A549 treated with AZD9567 at 1 μM for 4 hours (cell line): ENCODE measurements around the gene WBP2. TPM values are rescaled to one million over a fixed set of nuclear protein-coding genes. Genes with fewer than 3 reads are reported as not detected.

ENCODE experiments used
- total RNA-seq: library from RNA; stranded (reverse); fragments of 200-300 nt; extraction: Qiagen RNA extraction; gene quantifications from 5 replicates; pipeline ENCODE4 v1.2.3, GENCODE V29; 2022; ENCODE audit not compliant: insufficient read depth

WBP2 gene
- total RNA-seq = 76.9 to 93.6 TPM (median 84.8 TPM) in 5 replicates

DNA sequence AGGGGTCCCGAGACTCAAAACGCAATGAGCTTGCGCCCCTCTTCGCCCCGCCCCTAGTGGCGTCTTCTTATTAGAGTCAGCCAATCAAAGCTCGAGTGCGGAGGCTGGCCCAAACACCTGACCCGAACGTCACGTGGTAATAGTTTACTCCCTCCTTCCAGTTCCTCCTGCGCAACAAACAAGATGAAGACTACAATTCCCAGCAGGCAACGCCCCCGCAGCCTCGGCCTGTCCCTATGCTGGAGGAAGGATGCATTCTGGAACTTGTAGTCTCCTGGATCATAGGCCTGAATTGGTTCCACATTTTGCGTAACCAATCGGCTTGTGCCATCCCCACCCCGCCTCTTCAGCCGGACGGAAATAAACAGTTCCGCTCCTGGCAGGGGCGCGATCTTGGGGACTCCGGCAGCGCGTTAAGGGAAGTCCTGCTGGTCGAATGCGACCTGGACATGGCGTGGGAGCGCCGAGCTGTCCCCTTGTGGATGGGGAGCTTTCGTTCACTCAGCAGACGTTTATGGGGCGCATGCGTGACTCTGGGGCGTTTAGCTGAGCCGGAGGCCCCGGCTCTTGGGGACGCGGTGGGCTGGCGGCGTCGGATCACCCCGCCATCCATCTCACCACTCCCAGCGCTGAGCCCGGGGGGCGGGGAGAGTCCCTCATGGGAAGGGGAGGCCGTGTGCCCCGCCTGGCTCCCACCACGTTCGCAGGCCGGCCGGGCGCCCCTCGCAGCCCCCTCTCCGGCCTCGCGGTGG, at the start of gene WBP2:
Gene WBP2 (minus strand): TSS at position 26 of the 752 bp plus-strand sequence. CDS start 38 bp downstream, outside the sequence.

DNA sequence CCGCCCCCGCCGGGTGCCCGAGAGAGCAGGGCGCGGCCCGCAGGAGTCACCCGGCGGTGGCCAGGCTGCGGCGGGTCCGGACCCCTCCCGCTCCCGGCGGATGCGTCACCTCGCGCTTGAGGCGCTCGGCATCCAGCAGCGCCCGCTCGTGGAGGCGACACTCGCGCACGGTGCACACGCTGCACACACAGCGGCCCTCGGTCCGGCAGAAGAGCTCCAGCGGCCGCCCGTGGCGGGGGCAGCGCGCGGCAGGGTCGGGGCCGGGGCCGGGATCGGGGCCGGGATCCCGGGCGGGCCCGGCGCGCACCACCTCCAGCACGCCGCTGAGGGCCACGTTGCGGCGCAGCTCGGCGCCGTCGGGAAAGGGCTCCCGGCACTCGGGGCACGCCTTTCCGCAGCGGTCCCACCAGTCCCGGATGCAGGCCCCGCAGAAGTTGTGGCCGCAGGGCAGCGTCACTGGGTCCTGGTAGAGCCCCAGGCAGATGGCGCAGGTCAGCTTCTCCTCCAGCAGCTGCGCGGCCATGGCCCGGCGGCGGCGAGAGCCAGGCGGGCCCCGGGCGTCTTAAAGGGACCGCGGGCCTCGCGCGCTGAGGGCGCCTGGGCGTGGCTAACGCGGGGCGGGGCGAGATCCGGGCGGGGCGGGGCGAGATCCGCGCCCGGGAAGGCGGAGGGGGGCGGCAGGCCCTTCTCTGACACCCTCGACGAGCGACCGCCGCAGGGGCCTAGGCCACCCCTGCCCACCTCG, 41.5 kb upstream of the WBP2 start, which contains the start of gene TRIM65:
Gene TRIM65 (minus strand): TSS at position 537 of the 745 bp plus-strand sequence. CDS start 14 bp downstream, at position 523.

DNA sequence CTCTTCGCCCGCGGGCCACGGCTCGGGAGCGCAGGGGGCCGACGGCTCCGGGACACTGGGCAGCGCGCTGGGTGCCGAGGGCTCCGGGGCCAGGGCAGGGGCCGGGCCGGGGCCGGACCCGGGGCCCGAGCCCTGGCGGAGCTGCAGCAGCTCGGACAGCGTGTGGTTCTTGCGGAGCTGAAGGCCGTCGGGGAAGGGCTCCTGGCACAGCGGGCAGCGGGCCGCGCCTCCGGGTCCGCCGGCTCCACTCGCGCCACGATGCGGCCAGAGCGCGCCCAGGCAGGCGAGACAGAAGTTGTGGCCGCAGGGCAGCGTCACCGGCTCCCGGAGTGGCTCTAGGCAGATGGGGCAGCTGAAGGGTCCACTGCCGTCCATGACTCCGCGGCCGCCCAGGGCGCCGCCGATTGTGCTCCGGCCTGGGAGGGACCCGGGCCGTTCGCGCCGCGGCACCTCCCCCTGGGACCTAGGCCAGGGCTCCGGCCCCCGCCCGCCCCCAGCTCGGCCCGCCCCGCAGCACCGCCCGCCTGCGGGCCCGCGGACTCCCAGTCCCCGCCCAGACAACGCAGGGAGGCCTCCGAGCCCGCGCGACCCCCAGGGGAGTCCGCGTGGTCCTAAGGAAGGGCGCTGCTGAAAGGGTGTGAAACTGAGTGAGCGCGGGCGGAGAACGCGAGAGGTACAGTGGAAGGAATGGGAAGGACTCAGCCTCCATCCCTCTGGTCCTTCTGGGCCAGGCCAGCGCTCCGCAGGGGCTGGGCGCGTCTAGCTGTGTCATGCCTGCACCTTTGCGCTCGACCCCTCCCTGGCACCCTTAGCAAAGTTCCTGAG, 23.3 kb upstream of the WBP2 start, which contains the start of gene TRIM47:
Gene TRIM47 (minus strand): TSS at position 408 of the 825 bp plus-strand sequence. CDS start 33 bp downstream, at position 375.

DNA sequence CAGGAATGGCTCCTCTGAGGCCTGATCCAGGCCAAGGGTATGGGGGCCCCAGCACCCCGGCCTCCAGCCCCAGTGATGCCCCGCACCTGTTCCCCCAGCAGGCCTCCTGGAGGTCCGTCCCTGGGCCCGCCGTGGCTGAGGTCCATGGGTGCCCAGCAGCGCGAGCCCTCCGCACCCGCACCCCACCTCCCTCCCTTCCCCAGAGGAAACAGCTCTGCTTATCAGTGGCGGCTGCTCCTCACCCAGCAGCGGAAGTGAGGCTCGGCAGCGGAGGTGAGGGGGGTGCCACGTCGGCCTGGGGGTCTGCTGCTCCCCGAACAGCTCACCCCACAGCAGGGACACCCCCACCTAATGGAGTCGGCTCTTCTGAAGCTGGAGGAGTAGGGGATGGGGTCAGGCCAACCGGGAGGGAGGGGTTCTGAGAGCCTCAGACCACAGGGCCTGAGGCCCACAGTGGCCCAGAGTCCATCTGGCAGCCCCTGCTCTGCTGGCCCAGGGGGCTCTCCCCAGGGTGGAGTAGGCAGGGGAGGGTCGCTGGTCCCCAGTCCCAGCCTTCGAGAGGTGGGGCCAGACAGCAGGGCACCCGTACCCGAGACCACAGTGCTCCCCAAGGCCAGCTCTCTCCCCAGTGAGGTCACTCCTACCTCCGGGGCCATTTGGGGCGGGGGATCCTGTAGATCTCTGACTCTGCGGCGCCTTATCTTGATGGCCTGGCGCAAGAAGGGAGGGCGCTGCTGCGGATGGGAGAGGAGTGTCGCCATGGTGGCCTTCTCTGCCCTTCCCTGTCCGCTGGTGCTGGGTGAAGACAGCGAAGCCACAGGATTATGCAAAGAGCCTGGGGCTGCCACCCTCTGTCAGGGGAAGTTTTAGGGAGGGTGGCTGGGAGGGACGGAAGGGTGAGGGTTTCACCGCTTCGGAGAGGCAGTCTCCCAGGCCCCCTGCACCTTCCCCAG, 11.3 kb downstream of the WBP2 start, which contains the start of gene UNC13D:
Gene UNC13D (minus strand): TSS at position 828 of the 953 bp plus-strand sequence. CDS start 67 bp downstream, at position 761.

Other genes with a start within 250 kb of the WBP2 start
- 0.64 to 0.79 TPM (median 0.72 TPM) in 4 of 5 replicates, not detected in the other for gene SMIM5, start 221.9 kb downstream of the WBP2 start, total RNA-seq
- 23.8 to 30.3 TPM (median 27.1 TPM) in 5 replicates for gene RECQL5, start 188.2 kb downstream of the WBP2 start, total RNA-seq
- gene SAP30BP, start 188.0 kb downstream of the WBP2 start, total RNA-seq = 124 to 134 TPM (median 129 TPM) in 5 replicates
- gene ITGB4, start 133.9 kb downstream of the WBP2 start, total RNA-seq = 79.7 to 102 TPM (median 95.5 TPM) in 5 replicates
- gene GALK1, start 90.1 kb downstream of the WBP2 start, total RNA-seq = 64.4 to 81.9 TPM (median 77.0 TPM) in 5 replicates
- gene UNK, start 70.5 kb downstream of the WBP2 start, total RNA-seq = 24.9 to 41.9 TPM (median 29.4 TPM) in 5 replicates
- 3.8 to 5.9 TPM (median 4.7 TPM) in 5 replicates for gene UNC13D, start 10.9 kb downstream of the WBP2 start, total RNA-seq
- 149 to 167 TPM (median 156 TPM) in 5 replicates for gene TRIM47, start 23.2 kb upstream of the WBP2 start, total RNA-seq
- gene TRIM65, start 41.6 kb upstream of the WBP2 start, total RNA-seq = 24.6 to 42.5 TPM (median 37.6 TPM) in 5 replicates
- 100 to 137 TPM (median 130 TPM) in 5 replicates for gene MRPL38, start 49.5 kb upstream of the WBP2 start, total RNA-seq
- 5.0 to 9.4 TPM (median 8.5 TPM) in 5 replicates for gene FBF1, start 85.7 kb upstream of the WBP2 start, total RNA-seq
- gene ACOX1, start 123.8 kb upstream of the WBP2 start, total RNA-seq = 16.3 to 17.6 TPM (median 17.1 TPM) in 5 replicates
- gene TEN1, start 123.9 kb upstream of the WBP2 start, total RNA-seq = 23.0 to 25.8 TPM (median 25.3 TPM) in 5 replicates
- 4.6 to 5.5 TPM (median 5.0 TPM) in 4 of 5 replicates, not detected in the other for gene CDK3, start 145.5 kb upstream of the WBP2 start, total RNA-seq
- gene EVPL, start 172.0 kb upstream of the WBP2 start, total RNA-seq = 8.9 to 18.2 TPM (median 16.9 TPM) in 5 replicates
- gene SRP68, start 217.2 kb upstream of the WBP2 start, total RNA-seq = 82.2 to 91.8 TPM (median 85.0 TPM) in 5 replicates
- gene GALR2, start 219.4 kb upstream of the WBP2 start, total RNA-seq = 1.5 to 2.0 TPM (median 1.8 TPM) in 4 of 5 replicates, not detected in the other
- gene ZACN, start 223.8 kb upstream of the WBP2 start, total RNA-seq = 0.21 to 0.52 TPM (median 0.46 TPM) in 4 of 5 replicates, not detected in the other
- gene EXOC7, start 248.5 kb upstream of the WBP2 start, total RNA-seq = 45.7 to 65.2 TPM (median 60.0 TPM) in 5 replicates